GM21447 (cell line): ENCODE measurements around the gene MTRR.

Experiments used
- ATAC-seq: cut with Tn5 transposase; IDR thresholded peaks from one replicate; pipeline ENCODE4 v1.9.1; 2021; ENCODE audit not compliant: unreplicated experiment

The MTRR gene

GRCh38 chr5:7856855-7857254 is 12.1 kb upstream of the MTRR start:
- ATAC-seq: no peak

- no peak for ATAC-seq
Measured at GRCh38 chr5:7857361-7857760, 11.6 kb upstream of the MTRR start.

GRCh38 chr5:7857926-7858632 is 10.9 kb upstream of the MTRR start:
- ATAC-seq: no peak

- no peak for ATAC-seq
Measured at GRCh38 chr5:7866196-7866595, 2.8 kb upstream of the MTRR start.

- ATAC-seq: no peak
Measured at GRCh38 chr5:7867260-7867659, 1.7 kb upstream of the MTRR start.

GRCh38 chr5:7868427-7868772 is 548 bp upstream of the MTRR start:
- no peak for ATAC-seq

- ATAC-seq: peak; percentile 38
Measured at GRCh38 chr5:7869474-7870136, 657 bp downstream of the MTRR start.

- no peak for ATAC-seq
Measured at GRCh38 chr5:7871653-7872052, 2.7 kb downstream of the MTRR start.

- no peak for ATAC-seq
Measured at GRCh38 chr5:7872517-7873130, 3.7 kb downstream of the MTRR start.

GRCh38 chr5:7873216-7873615 is 4.3 kb downstream of the MTRR start:
- no peak for ATAC-seq

- no peak for ATAC-seq
Measured at GRCh38 chr5:7874639-7875038, 5.7 kb downstream of the MTRR start.

- no peak for ATAC-seq
Measured at GRCh38 chr5:7875151-7875550, 6.2 kb downstream of the MTRR start.

GRCh38 chr5:7876867-7877266 is 7.9 kb downstream of the MTRR start:
- peak; percentile 45 for ATAC-seq

GRCh38 chr5:7877851-7878250 is 8.9 kb downstream of the MTRR start:
- no peak for ATAC-seq

GRCh38 chr5:7878381-7878873 is 9.5 kb downstream of the MTRR start:
- ATAC-seq: peak; percentile 96

GRCh38 chr5:7881091-7881490 is 12.1 kb downstream of the MTRR start:
- no peak for ATAC-seq

GRCh38 chr5:7881816-7882215 is 12.9 kb downstream of the MTRR start:
- ATAC-seq: no peak

GRCh38 chr5:7882926-7883325 is 14.0 kb downstream of the MTRR start:
- ATAC-seq: no peak

GRCh38 chr5:7884491-7885267 is 15.7 kb downstream of the MTRR start:
- no peak for ATAC-seq

- ATAC-seq: peak; percentile 72
Measured at GRCh38 chr5:7886849-7887475, 18.0 kb downstream of the MTRR start.

GRCh38 chr5:7888901-7889300 is 20.0 kb downstream of the MTRR start:
- ATAC-seq: no peak
